HK-2 (cell line): Measurements from ENCODE around the gene SLC25A25.
"Not testable (repeated sequence)": the region's sequence is repeated elsewhere in the genome, so short reads cannot be mapped to it uniquely, and the experiment has no call there.

Source experiments
- DNase-seq: peaks from one replicate; pipeline ENCODE4 v3.0.0-alpha.2; 2018; ENCODE audit not compliant: unreplicated experiment

The SLC25A25 gene

DNA sequence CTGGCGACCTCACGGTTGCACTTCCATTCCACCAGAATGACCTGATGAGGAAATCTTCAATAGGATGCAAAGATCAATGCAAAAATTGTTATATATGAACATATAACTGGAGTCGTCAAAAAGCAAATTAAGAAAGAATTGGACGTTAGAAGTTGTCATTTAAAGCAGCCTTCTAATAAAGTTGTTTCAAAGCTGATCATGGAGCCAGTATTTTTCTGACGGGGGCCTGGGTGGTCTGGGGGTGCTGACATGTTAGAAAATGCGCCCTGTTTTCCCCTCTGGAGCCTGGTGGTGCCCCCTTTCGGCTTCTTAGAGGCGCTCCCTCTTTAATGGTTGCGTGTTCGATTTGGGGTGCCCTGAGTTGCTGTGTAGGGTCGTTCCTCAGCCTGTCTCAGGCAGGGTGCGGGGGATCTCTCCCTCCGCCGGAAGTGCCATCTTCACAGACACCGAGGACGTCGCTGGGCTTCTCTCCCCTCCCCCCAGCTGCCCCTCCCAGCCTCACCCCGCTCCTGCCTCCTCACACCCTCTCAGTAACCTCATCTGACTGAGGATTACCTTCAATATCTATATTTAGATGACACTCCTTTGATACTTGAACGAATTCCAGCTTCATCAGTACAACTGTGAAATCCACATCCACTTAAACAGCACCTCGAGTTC, 41.1 kb downstream of the SLC25A25 start:
- no peak for DNase-seq

DNA sequence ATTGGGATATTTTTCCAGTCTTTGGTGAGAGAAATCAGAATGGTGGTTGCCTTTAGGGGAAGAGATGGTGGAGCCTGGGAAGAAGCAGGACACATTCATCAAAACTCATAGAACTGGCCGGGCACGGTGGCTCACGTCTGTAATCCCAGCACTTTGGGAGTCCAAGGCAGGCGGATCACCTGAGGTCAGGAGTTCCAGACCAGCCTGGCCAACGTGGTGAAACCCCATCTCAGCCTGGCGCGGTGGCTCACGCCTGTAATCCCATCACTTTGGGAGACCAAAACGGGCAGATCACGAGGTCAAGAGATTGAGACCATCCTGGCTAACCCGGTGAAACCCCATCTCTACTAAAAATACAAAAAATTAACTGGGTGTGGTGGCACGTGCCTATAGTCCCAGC, 43.7 kb downstream of the SLC25A25 start:
- DNase-seq, result not testable (repeated sequence)

DNA sequence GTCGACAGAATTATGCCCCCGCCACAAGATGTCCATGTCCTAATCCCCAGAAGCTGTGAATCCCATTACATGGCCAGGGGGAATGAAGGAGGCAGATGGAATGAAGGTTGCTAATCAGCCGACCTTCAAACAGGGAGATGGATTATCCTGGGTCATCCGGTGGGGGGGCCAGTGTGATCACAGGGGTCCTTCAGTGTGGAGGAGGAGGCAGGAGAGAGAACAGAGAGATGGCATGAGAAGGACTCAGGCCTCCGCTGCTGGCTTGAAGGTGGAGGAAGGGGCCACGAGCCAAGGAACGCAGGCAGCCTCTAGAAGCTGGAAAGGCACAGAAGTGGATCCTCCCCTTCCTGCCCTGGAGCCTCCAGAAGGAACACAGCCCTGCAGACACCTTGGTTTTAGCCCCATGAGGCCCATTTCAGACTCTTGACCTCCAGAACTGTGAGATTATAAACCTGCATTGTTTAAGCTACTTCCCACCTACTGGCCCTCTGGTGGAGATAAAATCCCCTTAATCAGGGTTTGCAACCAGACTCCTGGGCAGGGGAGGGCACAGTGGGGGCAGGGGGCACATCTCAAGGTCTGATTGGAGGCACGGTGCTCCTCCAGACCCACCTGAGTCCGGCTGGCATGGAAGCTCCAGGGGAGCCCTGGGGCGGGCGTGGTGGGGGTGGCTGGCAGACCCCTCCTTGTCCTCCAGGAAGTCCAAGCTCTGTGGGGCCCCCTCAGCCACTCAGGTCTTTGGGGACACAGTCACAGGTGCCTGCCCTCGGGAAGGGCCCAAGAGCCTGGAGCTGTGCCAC, 45.7 kb downstream of the SLC25A25 start:
- DNase-seq, result no peak

DNA sequence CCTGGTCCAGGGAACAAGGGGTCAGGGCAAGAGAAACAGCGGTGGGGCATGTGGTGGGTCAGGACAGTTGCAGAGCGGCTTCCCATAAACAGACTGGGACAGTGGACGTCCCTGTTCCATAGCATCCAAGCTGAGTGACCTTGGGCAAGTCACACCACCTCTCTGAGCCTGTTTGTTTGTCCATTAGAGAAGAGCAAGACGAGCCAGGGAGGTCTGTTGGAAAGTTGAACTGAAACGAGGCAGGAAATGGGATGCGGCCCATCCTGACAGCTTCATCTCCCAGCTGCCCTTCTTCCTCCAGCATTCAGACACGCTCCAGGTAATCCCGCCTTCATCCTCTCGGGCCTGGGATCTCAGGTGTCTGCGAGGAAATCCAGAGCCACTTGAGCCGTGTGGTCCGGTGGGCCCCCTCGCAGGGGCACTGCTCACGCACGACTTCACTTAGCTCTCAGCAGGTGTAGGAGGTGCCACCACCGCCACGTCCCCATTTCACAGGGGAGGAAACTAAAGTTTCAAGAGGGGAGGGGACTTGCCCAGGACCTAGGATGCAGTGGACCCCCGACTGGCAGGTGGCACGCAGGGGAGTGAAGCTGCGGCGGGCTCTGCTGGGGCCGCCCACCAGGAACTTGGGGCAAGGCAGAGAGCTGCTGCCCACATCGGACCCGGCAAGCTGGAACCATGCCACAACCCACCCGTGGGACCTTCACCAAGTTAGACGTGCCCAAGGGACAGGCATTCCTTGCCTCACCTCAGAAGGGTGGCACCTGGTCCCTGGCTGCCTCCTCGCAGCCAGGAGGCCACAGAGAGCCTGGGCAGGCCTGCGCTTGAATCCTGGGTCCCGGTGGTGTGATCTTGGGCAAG, 46.5 kb downstream of the SLC25A25 start:
- no peak for DNase-seq

DNA sequence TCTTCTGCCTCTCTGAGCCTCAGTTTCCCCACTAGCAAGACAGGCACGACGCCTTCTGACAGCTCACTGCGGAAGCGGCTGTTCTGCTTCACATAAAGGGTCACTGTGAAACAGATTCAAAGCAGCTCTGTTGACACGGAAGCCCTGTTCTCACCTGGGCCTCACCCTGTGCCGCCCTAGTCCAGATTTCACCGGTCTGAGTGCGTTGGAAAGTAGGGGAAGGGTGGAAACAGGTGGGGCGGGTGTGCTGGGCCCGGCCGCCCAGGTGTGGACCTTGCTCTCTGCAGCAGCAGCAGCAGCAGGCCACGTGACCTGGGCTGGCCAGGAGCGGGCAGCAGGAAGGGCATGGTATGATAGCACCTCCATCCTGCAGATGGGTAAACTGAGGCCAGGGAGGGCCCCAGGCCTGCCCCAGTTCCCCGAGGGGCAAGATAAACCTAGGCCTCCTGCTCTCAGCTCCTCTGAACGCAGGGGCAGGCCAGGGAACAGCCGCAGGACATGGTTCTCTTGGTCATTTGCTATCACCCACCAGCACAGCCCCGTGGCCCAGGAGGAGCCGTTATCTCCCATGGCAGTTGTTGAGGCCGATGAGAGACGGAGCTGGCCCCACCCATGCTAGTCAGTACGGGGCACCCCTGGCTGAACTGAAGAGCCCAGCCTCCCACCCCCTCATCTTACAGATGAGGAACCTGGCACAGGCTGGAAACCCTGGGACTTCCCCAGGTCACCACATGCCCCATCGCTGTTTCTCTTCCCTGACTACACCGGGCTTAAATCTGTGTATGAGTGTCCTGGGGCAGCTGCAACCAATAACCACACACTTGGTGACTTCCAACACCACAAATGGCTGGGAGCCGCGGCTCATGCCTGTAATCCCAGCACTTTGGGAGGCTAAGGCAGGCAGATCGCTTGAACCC, 47.4 kb downstream of the SLC25A25 start:
- DNase-seq, result no peak

DNA sequence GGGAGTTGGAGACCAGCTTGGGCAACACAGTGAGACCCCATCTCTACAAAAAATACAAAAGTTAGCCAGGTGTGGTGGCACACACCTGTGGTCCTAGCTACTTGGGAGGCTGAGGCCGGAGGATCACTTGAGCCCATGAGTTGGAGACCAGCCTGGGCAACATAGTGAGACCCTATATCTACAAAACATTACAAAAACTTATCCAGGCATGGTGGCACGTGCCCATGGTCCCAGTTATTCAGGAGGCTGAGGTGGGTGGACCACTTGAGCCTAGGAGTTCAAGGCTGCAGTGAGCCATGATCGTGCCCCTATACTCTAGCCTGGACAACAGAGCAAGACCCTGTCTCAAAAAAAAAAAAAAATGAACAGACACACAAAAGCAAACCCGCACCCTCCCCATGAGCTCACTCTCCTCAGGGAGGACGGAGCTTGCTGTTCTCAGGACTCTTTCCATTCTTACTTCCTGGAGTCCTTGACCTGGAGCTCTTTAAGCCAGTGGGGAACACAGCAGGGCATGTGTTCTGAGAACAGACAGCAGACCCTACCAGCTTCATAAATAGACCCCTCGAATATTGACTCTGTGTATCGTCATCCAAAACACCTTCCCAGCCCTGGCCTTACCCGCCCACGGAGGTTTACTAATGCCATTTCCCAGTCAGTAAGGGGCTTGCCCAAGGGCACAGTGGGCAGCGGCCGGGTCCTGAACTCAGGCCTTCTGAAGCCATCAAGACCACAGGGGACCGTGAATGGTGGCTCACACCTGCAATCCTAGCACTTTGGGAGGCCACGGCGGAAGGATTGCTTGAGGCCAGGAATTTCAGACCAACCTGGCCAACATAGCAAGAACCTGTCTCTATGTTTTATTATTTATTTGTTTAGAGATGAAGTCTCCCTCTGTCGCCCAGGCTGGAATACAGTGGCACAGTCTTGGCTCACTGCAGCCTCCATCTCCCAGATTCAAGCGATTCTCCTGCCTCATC, 48.4 kb downstream of the SLC25A25 start:
- DNase-seq, result no peak

DNA sequence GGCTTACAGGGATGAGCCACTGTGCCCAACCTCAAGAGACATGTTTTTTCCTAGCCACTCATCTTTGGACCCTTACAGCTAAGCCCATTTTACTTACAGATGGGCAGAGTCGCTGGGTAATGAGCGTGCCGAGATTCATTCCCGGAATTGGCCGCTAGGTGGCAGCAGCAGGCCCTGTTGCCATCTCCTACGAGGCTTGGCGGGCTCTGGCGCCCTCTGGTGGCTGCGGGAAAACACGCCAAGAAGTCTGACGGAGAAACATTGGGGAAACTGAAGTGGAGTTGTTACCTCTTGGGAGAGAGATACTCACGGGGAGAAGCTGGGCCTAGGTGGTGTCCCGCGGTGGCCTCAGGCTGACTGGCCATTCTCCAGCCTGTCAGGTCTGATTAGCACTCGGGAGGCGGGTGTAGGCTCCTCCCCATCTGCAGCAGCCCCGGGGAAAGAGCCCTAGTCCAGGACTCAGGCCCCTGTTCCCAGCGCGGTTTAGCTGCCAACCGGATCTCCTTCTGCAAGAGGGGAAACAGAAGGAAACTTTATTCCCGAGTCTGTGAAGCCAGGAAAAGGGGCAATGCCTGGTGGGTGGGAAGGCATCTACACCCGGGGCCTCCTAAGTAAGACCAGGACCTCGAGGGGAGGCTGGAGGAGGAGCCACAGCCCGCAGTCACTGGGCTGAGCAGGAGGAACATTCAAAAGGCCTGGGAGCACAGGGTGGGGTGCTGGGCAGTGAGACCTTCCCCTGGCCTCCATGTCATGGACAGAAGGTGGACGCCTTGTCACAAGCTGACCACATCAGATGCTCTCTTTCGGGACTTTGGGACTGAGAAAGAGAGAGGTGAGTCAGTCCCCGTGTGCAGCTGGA, 49.8 kb downstream of the SLC25A25 start:
- DNase-seq, result peak; percentile 97

DNA sequence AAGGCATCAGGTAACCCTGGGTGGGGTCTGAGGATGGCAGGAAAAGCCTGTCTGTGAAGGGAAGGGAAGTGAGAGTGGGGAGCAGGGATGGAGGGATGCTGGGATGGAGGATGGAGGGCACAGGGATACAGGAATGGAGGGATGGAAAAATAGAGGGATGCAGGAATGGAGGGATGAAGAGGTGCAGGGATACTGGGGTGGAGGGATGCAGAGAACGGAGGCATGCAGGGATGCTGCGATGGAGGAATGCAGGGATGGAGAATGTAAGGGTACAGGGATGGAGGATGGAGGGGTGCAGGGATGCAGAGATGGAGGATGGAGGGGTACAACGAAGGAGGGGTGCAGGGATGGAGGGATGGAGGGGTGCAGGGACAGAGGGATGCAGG, 50.4 kb downstream of the SLC25A25 start:
- DNase-seq, result no peak

DNA sequence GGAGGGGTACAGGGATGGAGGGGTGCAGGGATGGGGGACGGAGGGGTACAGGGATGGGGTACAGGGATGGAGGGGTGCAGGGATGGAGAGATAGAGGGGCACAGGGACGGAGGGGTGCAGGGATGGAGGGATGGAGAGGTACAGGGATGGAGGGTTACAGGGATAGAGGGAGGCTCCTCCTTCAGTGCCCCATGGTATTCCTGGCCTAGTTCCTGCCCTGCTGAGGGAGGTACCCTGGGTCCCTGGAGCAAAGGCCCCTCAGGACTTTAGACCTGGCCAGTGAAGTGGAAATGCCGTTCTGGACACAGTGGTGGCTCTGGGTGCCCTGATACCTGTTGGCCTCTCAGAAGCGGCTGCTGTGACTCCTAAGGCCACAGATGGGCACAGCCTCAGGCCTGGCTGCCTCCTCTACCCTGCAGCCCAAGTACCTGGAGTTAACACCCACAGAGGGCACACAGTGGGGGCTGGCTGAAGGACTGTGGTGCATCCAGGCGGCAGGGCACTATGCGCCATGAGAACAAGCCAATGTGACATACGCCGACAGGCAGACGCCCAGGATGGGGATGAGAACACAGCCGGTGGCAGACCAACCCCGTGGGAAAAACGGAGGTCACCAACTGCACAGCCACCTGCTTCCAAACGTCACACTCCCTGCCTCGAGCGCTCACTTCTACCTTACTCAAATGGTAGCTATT, 51.1 kb downstream of the SLC25A25 start:
- DNase-seq, result no peak

DNA sequence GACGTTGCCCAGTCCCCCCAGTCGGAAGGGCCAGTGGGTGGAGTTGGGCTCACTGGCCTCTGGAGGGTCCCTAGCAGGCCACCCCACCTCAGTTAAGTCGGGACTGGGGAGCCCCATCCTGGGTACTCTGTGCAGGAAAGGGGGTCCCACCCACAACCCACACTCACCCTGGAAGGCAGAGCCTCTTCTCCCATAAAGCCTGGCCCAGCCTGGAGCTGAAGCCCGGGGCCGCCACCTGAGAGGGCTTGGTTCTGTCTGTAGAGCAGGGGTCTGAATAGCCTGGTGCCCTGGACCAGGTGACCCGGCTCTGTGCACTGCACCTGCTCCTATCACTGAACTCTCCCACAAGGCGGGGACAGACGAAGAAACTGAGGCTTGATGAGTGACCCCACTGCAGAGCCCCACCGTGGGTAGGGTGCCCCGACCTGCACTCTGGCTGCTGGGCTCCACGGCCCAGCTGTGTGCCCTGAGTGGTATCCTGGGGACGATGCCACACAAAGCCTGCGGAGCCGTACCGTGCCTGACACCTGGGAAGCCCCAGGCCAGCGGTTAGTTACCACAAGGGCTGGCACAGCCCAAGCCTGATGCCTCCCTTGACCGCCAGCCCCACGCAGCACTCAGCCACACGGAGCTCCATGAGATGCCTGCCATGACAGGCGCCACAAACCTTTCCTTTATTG, 52.2 kb downstream of the SLC25A25 start:
- DNase-seq, result no peak

DNA sequence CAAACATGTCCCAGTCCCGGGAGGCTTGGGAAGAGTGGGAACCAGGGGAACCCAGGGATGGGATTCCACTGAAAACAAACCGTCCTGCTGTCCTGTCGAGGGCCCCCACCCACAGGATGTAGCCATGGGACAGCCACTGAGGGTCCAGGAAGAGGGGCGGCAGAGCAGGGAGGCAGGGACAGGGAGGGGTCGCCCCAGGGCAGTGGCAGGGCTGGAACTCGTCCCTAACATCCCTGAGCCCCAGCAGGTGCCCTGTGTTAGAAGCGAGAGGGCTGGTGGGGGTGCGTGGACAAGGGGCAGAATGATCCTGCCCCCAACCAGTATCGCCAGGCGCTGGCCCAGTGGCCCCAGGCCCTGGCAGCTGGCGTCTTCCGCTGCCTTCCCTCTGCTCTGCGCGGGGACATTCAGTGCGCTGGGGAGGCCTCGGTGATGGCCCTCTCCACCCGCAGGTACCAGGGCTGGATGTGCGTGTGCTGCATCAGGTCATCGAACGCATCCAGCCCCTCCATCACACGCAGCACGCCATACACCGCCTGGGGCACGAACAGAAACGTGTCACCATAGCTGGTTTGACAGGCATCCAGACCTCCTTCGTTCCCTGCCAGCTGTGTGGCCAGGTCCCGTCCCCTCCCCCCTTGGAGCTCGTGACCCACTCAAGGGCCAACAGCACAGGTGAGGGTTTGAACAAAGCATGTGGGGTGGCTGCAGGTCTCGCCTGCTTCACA, 52.9 kb downstream of the SLC25A25 start:
- no peak for DNase-seq

DNA sequence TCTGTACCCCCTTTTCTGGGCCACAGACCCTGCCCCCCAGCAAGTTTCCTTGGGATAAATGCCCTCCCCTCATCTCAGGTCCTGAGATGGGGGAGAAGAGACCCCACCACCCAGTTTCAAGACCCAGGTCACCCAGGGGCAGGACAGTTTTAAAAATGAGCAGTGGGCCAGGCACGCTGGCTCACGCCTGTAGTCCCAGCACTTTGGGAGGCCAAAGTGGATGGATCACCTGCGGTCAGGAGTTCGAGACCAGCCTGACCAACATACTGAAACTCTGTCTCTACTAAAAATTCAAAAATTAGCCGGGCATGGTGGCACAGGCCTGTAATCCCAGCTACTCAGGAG, 53.4 kb downstream of the SLC25A25 start:
- DNase-seq, result no peak

DNA sequence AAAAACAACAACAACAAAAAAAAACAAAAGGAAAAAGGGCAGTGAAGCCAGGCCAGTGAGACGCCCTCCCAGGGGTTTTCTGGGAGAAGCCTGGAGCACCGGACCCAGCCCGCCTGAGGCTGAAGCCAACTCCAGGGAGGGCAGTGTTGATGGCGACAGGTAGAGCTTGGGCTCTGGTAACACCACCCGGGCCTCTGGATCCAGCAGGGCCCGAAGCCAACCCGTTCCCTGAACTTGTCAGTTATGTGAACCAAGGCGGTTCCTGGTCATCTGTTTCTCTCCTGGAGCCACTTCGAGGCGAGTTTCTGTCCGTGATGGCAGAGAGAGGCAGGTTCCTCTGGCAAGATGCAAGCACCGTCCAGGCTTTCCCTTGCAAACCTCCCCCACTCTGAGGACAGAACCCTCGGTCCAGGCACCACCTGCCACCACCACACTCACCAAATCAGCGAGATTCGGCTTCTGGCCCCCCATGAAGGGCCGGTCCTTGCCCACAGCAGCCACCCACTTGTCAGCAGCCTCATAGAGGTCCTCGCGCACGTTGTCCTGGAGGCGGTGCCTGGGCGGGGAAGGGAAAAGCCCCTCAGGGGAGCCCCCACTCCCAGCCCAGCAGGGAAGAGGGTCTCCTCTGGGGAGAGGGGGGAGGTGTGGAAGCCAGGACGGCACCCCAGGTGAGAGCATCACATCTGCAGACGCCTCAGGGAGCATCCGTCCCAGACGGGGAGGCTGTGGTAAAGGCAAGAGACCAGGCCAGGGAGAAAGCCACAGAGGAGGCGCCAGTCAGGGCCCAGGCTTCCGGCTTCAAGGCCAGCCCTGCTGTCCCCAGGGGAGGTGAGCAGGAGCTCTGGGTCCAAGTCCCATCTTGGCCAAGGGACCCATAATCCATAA, 54.1 kb downstream of the SLC25A25 start:
- DNase-seq, result no peak

DNA sequence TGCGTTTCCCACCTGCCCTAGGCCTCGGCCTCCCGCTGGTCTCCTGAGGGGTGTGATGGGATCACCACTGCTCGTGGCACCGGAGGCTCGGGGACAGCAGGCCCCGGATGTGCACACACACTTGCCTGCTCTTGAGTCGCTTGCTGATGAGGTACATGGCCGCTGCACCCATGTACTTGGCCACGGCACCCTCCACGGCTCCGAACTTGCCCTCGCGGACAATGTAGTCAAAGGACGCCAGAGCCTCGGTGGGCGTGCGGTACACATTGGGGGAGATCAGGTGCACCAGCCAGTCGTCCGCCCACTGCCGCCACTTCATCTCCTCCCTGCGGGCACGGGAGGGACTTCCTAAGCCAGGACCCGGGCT, 54.8 kb downstream of the SLC25A25 start:
- DNase-seq, result no peak

DNA sequence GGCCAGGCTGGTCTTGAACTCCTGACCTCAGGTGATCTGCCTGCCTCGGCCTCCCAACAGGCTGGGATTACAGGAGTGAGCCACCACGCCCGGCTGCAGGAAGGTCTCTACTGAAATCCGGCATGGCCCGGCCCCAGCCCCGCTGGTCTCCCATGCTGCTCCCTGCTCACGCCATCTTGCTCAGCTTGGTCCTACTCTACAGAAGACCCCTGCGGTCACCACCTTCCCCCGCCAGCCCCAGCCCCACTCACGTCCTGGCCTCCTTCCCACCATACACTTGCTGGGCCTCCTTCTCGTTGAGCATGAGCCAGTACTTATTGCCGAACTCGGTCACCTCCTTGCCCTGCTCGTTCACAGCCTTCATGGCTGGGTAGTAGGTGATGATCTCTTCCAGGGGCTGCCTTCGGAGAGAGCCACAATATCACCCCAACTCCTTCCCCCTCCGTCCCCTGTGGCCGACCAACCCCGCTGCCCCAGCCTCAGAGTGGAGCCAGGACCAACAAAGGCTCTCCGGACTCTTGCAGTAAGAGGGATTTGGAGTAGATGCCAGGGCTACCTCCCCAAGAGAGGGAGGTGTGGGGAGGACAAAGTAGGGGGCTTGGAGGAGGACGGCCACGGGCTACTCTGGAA, 55.5 kb downstream of the SLC25A25 start:
- no peak for DNase-seq

DNA sequence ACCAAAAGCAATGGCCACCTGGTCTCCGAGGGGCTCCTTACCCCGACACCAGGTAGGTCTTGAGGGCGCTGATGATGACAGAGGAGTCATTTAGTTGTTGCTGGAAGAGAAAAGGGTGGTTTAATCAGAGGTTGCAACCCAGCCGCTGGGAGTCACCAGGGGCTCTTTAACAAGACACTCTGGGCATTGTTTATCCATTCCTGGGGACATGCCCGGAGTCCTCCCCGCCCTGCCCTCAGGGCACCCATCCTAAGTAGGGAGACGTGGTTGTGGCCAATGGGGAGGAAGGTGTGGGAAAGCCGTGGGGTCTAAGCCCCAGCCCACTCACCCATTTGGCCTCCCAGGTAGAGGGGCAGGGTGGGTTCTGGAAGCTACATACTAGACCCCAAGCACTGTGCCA, 56.4 kb downstream of the SLC25A25 start:
- no peak for DNase-seq
